Panc1 (cell line): ENCODE results near the gene CEP135.

Experiments
- POLR2AphosphoS5 ChIP-seq: IDR thresholded peaks from 2 replicates; pipeline ENCODE4 v1.6.1; 2012; ENCODE audit warnings: mild to moderate bottlenecking, low read depth, low read length, moderate library complexity
- TF ChIP-seq, protein P1 (sequence below): fragments of 450-650 bp; IDR thresholded peaks from 2 replicates; pipeline ENCODE4 v1.5.1; 2017; ENCODE audit warnings: mild to moderate bottlenecking
- TF ChIP-seq, protein P2 (sequence below), 2 experiments: IDR thresholded peaks; 2 replicates each; pipeline ENCODE4 v1.6.1; 2011 to 2012; ENCODE audit warnings: low read depth in 2 of 2, control low read depth in 1 of 2, low read length in 1 of 2, mild to moderate bottlenecking in 1 of 2, moderate library complexity in 1 of 2; ENCODE audit not compliant: insufficient read depth in 1 of 2

DNA sequence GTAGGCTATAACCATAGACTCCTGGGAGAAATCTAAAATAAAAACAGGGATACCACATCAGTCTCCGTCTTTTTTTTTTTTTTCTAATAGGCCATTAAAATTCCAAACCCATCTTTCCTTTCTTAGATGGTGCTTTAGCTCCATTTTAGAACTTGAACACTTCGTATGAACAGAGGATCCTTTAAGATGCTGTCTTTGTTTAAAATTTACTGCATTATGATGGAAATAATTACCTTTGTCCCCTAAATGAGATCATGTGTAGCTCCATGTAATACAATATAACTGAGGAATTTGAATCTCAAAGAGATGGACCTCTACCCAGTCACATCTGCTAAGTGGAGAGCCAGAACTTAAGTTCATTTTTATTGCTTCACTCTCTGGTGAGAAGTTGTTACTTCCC lies 47.9 kb downstream of the CEP135 start:
- TF ChIP-seq, protein P1, sequence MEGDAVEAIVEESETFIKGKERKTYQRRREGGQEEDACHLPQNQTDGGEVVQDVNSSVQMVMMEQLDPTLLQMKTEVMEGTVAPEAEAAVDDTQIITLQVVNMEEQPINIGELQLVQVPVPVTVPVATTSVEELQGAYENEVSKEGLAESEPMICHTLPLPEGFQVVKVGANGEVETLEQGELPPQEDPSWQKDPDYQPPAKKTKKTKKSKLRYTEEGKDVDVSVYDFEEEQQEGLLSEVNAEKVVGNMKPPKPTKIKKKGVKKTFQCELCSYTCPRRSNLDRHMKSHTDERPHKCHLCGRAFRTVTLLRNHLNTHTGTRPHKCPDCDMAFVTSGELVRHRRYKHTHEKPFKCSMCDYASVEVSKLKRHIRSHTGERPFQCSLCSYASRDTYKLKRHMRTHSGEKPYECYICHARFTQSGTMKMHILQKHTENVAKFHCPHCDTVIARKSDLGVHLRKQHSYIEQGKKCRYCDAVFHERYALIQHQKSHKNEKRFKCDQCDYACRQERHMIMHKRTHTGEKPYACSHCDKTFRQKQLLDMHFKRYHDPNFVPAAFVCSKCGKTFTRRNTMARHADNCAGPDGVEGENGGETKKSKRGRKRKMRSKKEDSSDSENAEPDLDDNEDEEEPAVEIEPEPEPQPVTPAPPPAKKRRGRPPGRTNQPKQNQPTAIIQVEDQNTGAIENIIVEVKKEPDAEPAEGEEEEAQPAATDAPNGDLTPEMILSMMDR: no peak
- no peak for TF ChIP-seq POLR2AphosphoS5
- TF ChIP-seq, protein P2, sequence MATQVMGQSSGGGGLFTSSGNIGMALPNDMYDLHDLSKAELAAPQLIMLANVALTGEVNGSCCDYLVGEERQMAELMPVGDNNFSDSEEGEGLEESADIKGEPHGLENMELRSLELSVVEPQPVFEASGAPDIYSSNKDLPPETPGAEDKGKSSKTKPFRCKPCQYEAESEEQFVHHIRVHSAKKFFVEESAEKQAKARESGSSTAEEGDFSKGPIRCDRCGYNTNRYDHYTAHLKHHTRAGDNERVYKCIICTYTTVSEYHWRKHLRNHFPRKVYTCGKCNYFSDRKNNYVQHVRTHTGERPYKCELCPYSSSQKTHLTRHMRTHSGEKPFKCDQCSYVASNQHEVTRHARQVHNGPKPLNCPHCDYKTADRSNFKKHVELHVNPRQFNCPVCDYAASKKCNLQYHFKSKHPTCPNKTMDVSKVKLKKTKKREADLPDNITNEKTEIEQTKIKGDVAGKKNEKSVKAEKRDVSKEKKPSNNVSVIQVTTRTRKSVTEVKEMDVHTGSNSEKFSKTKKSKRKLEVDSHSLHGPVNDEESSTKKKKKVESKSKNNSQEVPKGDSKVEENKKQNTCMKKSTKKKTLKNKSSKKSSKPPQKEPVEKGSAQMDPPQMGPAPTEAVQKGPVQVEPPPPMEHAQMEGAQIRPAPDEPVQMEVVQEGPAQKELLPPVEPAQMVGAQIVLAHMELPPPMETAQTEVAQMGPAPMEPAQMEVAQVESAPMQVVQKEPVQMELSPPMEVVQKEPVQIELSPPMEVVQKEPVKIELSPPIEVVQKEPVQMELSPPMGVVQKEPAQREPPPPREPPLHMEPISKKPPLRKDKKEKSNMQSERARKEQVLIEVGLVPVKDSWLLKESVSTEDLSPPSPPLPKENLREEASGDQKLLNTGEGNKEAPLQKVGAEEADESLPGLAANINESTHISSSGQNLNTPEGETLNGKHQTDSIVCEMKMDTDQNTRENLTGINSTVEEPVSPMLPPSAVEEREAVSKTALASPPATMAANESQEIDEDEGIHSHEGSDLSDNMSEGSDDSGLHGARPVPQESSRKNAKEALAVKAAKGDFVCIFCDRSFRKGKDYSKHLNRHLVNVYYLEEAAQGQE (IDR thresholded peaks at IDR 0.05; ENCODE audit: insufficient read depth in 1 of 2, low read depth in 2 of 2, low read length in 1 of 2): no peak
